A549 (cell line): ENCODE data around the gene SLC16A6. TPM values are rescaled to one million over a fixed set of nuclear protein-coding genes. Genes with fewer than 3 reads are reported as not detected.
"Not testable (repeated sequence)": the region's sequence is repeated elsewhere in the genome, so short reads cannot be mapped to it uniquely, and the experiment has no call there.

Source experiments
- ATAC-seq, 2 experiments: fragments of 200-7000 bp in 1 of 2; fragments of >200 bp in 1 of 2; cut with Nextera tagmentation in 1 of 2; cut with Tn5 transposase in 1 of 2; 3 replicates each; pipeline versions ENCODE4 v1.8.0 to v1.9.1; 2018 to 2020; ENCODE audit warnings: mild to moderate bottlenecking in 1 of 2, moderate library complexity in 1 of 2
- CTCF ChIA-PET: fragments of 300-600 bp; sonication (Branson Sonifier 250); formaldehyde crosslinking; extraction: SDS; loops from one replicate; lab custom pipeline; 2021; ENCODE audit warnings: antibody characterized with exemption, inconsistent platforms; lab: Yijun Ruan, JAX
- POLR2A ChIA-PET: fragments of 350-600 bp; formaldehyde crosslinking; extraction: SDS; loops from one replicate; lab custom pipeline; 2021; ENCODE audit warnings: antibody characterized with exemption, inconsistent platforms; lab: Yijun Ruan, JAX
- DNase-seq, 2 experiments: peaks; one replicate each; pipeline versions ENCODE4 v3.0.0 to v3.0.0-alpha.2; 2011 to 2016; ENCODE audit warnings: low read depth in 1 of 2, low spot score in 1 of 2
- FAIRE-seq: peaks from 2 replicates; lab custom pipeline; 2011; peaks lifted over from hg19 to GRCh38; lab: Jason Lieb, UNC
- H3K27ac ChIP-seq, 2 experiments: fragments of >200 bp; sonication (Bioruptor Twin); formaldehyde crosslinking; 3 replicates each; pipeline ENCODE4 v1.5.1; 2016 to 2017
- H3K4me1 ChIP-seq: fragments of >200 bp; sonication (Bioruptor Twin); formaldehyde crosslinking; 3 replicates; pipeline ENCODE4 v1.6.1; 2016
- H3K4me2 ChIP-seq: fragments of >200 bp; sonication (Bioruptor Twin); formaldehyde crosslinking; 3 replicates; pipeline ENCODE4 v1.6.1; 2016
- H3K4me3 ChIP-seq: fragments of >200 bp; sonication (Bioruptor Twin); formaldehyde crosslinking; 3 replicates; pipeline ENCODE4 v1.5.1; 2016
- H3K9me3 ChIP-seq: fragments of >200 bp; sonication (Bioruptor Twin); formaldehyde crosslinking; 3 replicates; pipeline ENCODE4 v1.6.1; 2016
- ATOH8 ChIP-seq: fragments of 250-450 bp; sonication (Bioruptor Pico); IDR thresholded peaks from 2 replicates; pipeline ENCODE4 v1.5.0; 2020; ENCODE audit warnings: low read depth, mild to moderate bottlenecking, moderate library complexity
- BHLHE40 ChIP-seq: IDR thresholded peaks from 2 replicates; pipeline ENCODE4 v1.6.1; 2012; ENCODE audit warnings: low read depth, low read length, inconsistent platforms
- CBX8 ChIP-seq: fragments of 200-600 bp; sonication (generic); IDR thresholded peaks from 2 replicates; pipeline ENCODE4 v1.6.1; 2016
- CHD4 ChIP-seq: fragments of 200-600 bp; sonication (generic); IDR thresholded peaks from 2 replicates; pipeline ENCODE4 v1.6.1; 2016; ENCODE audit warnings: antibody characterized with exemption, mild to moderate bottlenecking, borderline replicate concordance
- CTCF ChIP-seq: fragments of >200 bp; sonication (Bioruptor Twin); formaldehyde crosslinking; IDR thresholded peaks from 3 replicates; pipeline ENCODE4 v1.5.1; 2016
- EHF ChIP-seq: fragments of 250-450 bp; sonication (Bioruptor Pico); IDR thresholded peaks from 2 replicates; pipeline ENCODE4 v1.5.0; 2020; ENCODE audit warnings: mild to moderate bottlenecking
- EHMT2 ChIP-seq: fragments of 200-600 bp; sonication (generic); IDR thresholded peaks from 2 replicates; pipeline ENCODE4 v1.6.1; 2016; ENCODE audit warnings: antibody characterized with exemption, low read depth, mild to moderate bottlenecking, moderate library complexity
- EP300 ChIP-seq, 2 experiments: fragments of >200 bp; sonication (Bioruptor Twin); formaldehyde crosslinking; IDR thresholded peaks; 2 replicates in 1 of 2; 3 replicates in 1 of 2; pipeline ENCODE4 v1.6.1; 2016 to 2017
- HEYL ChIP-seq: fragments of 250-450 bp; sonication (Bioruptor Pico); IDR thresholded peaks from 2 replicates; pipeline ENCODE4 v1.8.0; 2021; ENCODE audit warnings: mild to moderate bottlenecking, moderate library complexity
- HMGXB4 ChIP-seq: fragments of 250-450 bp; sonication (Bioruptor Pico); IDR thresholded peaks from 2 replicates; pipeline ENCODE4 v1.5.0; 2021; ENCODE audit warnings: mild to moderate bottlenecking, moderate library complexity, borderline replicate concordance
- HOXA7 ChIP-seq: fragments of 250-450 bp; sonication (Bioruptor Pico); IDR thresholded peaks from 2 replicates; pipeline ENCODE4 v1.5.0; 2020; ENCODE audit warnings: mild to moderate bottlenecking, moderate library complexity
- JUN ChIP-seq, 2 experiments: fragments of >200 bp; sonication (Bioruptor Twin); formaldehyde crosslinking; IDR thresholded peaks; 2 replicates in 1 of 2; 3 replicates in 1 of 2; pipeline ENCODE4 v1.6.1; 2016 to 2017
- KDM5A ChIP-seq: fragments of 200-600 bp; sonication (generic); IDR thresholded peaks from 2 replicates; pipeline ENCODE4 v1.6.1; 2016; ENCODE audit warnings: antibody characterized with exemption, mild to moderate bottlenecking
- MAFK ChIP-seq: fragments of 450-650 bp; IDR thresholded peaks from 2 replicates; pipeline ENCODE4 v1.6.1; 2014; ENCODE audit not compliant: partially characterized antibody
- MAZ ChIP-seq: fragments of 150-350 bp; IDR thresholded peaks from 2 replicates; pipeline ENCODE4 v1.6.1; 2014; ENCODE audit warnings: antibody characterized with exemption, low read depth, low read length, borderline replicate concordance
- MYC ChIP-seq: IDR thresholded peaks from 2 replicates; pipeline ENCODE4 v1.6.1; 2012; ENCODE audit warnings: mild to moderate bottlenecking, inconsistent platforms, low read length, improper control_type of control experiment, borderline replicate concordance
- RCOR1 ChIP-seq: fragments of 150-350 bp; IDR thresholded peaks from 2 replicates; pipeline ENCODE4 v1.6.1; 2014; ENCODE audit warnings: antibody characterized with exemption, low read length, low read depth
- RNF2 ChIP-seq: fragments of 200-600 bp; sonication (generic); IDR thresholded peaks from 2 replicates; pipeline ENCODE4 v1.6.1; 2016; ENCODE audit warnings: low read depth, mild to moderate bottlenecking, antibody characterized with exemption, moderate library complexity, borderline replicate concordance
- SMC3 ChIP-seq: fragments of >200 bp; sonication (Bioruptor Twin); formaldehyde crosslinking; IDR thresholded peaks from 3 replicates; pipeline ENCODE4 v1.6.1; 2018; ENCODE audit warnings: inconsistent platforms
- SREBF2 ChIP-seq: fragments of 450-650 bp; IDR thresholded peaks from 2 replicates; pipeline ENCODE4 v1.6.1; 2014; ENCODE audit warnings: mild to moderate bottlenecking, moderate library complexity
- USF2 ChIP-seq: fragments of 450-650 bp; IDR thresholded peaks from 2 replicates; pipeline ENCODE4 v1.6.1; 2014; ENCODE audit warnings: antibody characterized with exemption
- ZC3H11A ChIP-seq: fragments of 450-650 bp; IDR thresholded peaks from 2 replicates; pipeline ENCODE4 v1.6.1; 2014; ENCODE audit warnings: antibody characterized with exemption, mild to moderate bottlenecking
- ZFP36 ChIP-seq: fragments of 450-650 bp; IDR thresholded peaks from 2 replicates; pipeline ENCODE4 v1.6.1; 2014; ENCODE audit warnings: borderline replicate concordance; ENCODE audit not compliant: partially characterized antibody
- ZNF302 ChIP-seq: fragments of 250-450 bp; sonication (Bioruptor Pico); IDR thresholded peaks from 2 replicates; pipeline ENCODE4 v1.9.0; 2021; ENCODE audit warnings: inconsistent platforms, mild to moderate bottlenecking, moderate library complexity
- WGBS: methylation state at CpG from one replicate; pipeline ENCODE4 v1.1.6; 2017; ENCODE audit errors: missing lambda C conversion rate; 5-methylcytosine and 5-hydroxymethylcytosine counted together
- polyA plus RNA-seq, 4 experiments: library from polyadenylated mRNA; depleted of rRNA in 3 of 4; stranded (reverse); fragments of >200 nt; fragmentation: RNase III in 1 of 4; extraction: RNeasy Plus Mini Kit Qiagen cat#74134 plus additional on column Dnase treatment in 1 of 4; gene quantifications; 2 replicates in 3 of 4; 3 replicates in 1 of 4; pipeline ENCODE4 v1.2.3, GENCODE V29; 2011 to 2017

Gene SLC16A6
- polyA plus RNA-seq, 2 of the 4 experiments (the other 2 are of a cell fraction): 0.17 to 0.52 TPM

GRCh38 chr17:68239632-68240366 is 51.1 kb downstream of the SLC16A6 start (continued):
- TF ChIP-seq USF2: no peak
- TF ChIP-seq CTCF: no peak
- no peak for TF ChIP-seq ZFP36

GRCh38 chr17:68238871-68239253 is 52.1 kb downstream of the SLC16A6 start:
- no peak for TF ChIP-seq EP300 (IDR thresholded peaks at IDR 0.05)
- no peak for TF ChIP-seq ZNF302 (CRISPR knock-in tag)
- ChIA-PET CTCF (interaction anchor here (1.0 kb wide), 1 partner anchor 14 kb away, joined by 3 read pairs; no protein-coding TSS in a partner anchor), POLR2A (no interaction called here)
- 56% methylated on average over 3 of the region's 3 CpGs for WGBS
- H3K4me2 ChIP-seq: no peak overlapping the region
- H3K4me3 ChIP-seq: no peak overlapping the region
- ATAC-seq: no peak
- H3K27ac ChIP-seq: no peak overlapping the region
- no peaks in the 10 kb centered on the region for H3K9me3 ChIP-seq
- no peak for DNase-seq
- no peak for FAIRE-seq
- H3K4me1 ChIP-seq: no peaks in the 10 kb centered on the region

- Histone ChIP-seq H3K27ac (no peak overlapping the region), H3K9me3 (no peaks in the 10 kb centered on the region), H3K4me1 (no peaks in the 10 kb centered on the region), H3K4me2 (no peak overlapping the region), H3K4me3 (no peak overlapping the region)
- no peak for TF ChIP-seq JUN (IDR thresholded peaks at IDR 0.05)
- TF ChIP-seq ZC3H11A: no peak
- no peak for TF ChIP-seq CBX8
- no peak for TF ChIP-seq CHD4
- TF ChIP-seq MAFK: no peak
- TF ChIP-seq HEYL (CRISPR knock-in tag): no peak
- TF ChIP-seq MAZ: no peak
- TF ChIP-seq RCOR1: no peak
- no peak for TF ChIP-seq SMC3
- TF ChIP-seq BHLHE40: no peak
- no peak for TF ChIP-seq ATOH8 (CRISPR knock-in tag)
- no peak for TF ChIP-seq KDM5A
- TF ChIP-seq EHMT2: no peak
- TF ChIP-seq RNF2: no peak
- TF ChIP-seq SREBF2: no peak
- no peak for TF ChIP-seq MYC
- TF ChIP-seq HMGXB4 (CRISPR knock-in tag): no peak
- TF ChIP-seq ZNF302 (CRISPR knock-in tag): no peak
- no peak for TF ChIP-seq EHF (CRISPR knock-in tag)
- no peak for TF ChIP-seq HOXA7 (CRISPR knock-in tag)
- no peak for ATAC-seq
- ChIA-PET CTCF (interaction anchor here (0.9 to 2.1 kb wide), 3 partner anchors 10 to 13 kb away, joined by 3 to 5 read pairs (median 3); no protein-coding TSS in a partner anchor), POLR2A (no interaction called here)
- 40% methylated on average over 3 of the region's 3 CpGs for WGBS
- DNase-seq: no peak
- no peak for FAIRE-seq
Measured at GRCh38 chr17:68238164-68238870, 52.6 kb downstream of the SLC16A6 start.

- POLR2A ChIA-PET, H3K4me2 ChIP-seq, ATAC-seq, FAIRE-seq, H3K9me3 ChIP-seq, H3K27ac ChIP-seq, H3K4me1 ChIP-seq, H3K4me3 ChIP-seq, DNase-seq: not testable (repeated sequence)
- WGBS: 59% methylated on average over 16 of the region's 16 CpGs
- CTCF ChIA-PET: interaction anchor here (0.9 to 2.1 kb wide), 5 partner anchors 9 to 13 kb away, joined by 3 to 5 read pairs (median 4); partner anchors contain the start of gene AMZ2
Measured at GRCh38 chr17:68237369-68238163, 53.4 kb downstream of the SLC16A6 start.
